HG03520 (cell line): ENCODE measurements around the gene GCNT3.
A peak's percentile ranks its signal among the peaks of the same experiment; 100 is the strongest.
"Not testable (repeated sequence)": the region's sequence is repeated elsewhere in the genome, so short reads cannot be mapped to it uniquely, and the experiment has no call there.

ENCODE experiments used
- ATAC-seq: cut with Tn5 transposase; IDR thresholded peaks from one replicate; pipeline ENCODE4 v1.9.1; 2021; ENCODE audit warnings: mild to moderate bottlenecking, moderate library complexity; ENCODE audit not compliant: unreplicated experiment

GCNT3 gene

GRCh38 chr15:59615661-59616060 is 4.1 kb downstream of the GCNT3 start:
- ATAC-seq, result no peak

- no peak for ATAC-seq
Observed at GRCh38 chr15:59616379-59616778, 4.8 kb downstream of the GCNT3 start.

GRCh38 chr15:59618406-59618805 is 6.8 kb downstream of the GCNT3 start:
- no peak for ATAC-seq

- ATAC-seq, result peak; percentile 53
Observed at GRCh38 chr15:59622289-59622688, 10.7 kb downstream of the GCNT3 start.

- no peak for ATAC-seq
Observed at GRCh38 chr15:59632714-59633113, 21.1 kb downstream of the GCNT3 start.

- no peak for ATAC-seq
Observed at GRCh38 chr15:59636184-59636583, 24.6 kb downstream of the GCNT3 start.

GRCh38 chr15:59637507-59637906 is 25.9 kb downstream of the GCNT3 start:
- not testable (repeated sequence) for ATAC-seq

- no peak for ATAC-seq
Observed at GRCh38 chr15:59642351-59642750, 30.8 kb downstream of the GCNT3 start.

GRCh38 chr15:59644756-59645155 is 33.2 kb downstream of the GCNT3 start:
- ATAC-seq, result no peak

- not testable (repeated sequence) for ATAC-seq
Observed at GRCh38 chr15:59645812-59646211, 34.2 kb downstream of the GCNT3 start.

GRCh38 chr15:59646277-59646676 is 34.7 kb downstream of the GCNT3 start:
- no peak for ATAC-seq

GRCh38 chr15:59647085-59647484 is 35.5 kb downstream of the GCNT3 start:
- no peak for ATAC-seq

- ATAC-seq, result no peak
Observed at GRCh38 chr15:59649603-59650002, 38.0 kb downstream of the GCNT3 start.

GRCh38 chr15:59654046-59654445 is 42.5 kb downstream of the GCNT3 start:
- no peak for ATAC-seq

GRCh38 chr15:59656897-59657634 is 45.5 kb downstream of the GCNT3 start, which contains the start of gene GTF2A2:
Gene GTF2A2, minus strand, starts transcription at chr15:59657515. Its CDS starts 5,238 bp downstream, at chr15:59652277.
- ATAC-seq, result peak; percentile 96

- ATAC-seq, result no peak
Observed at GRCh38 chr15:59657635-59658125, 46.1 kb downstream of the GCNT3 start.

GRCh38 chr15:59659366-59659765 is 47.8 kb downstream of the GCNT3 start:
- ATAC-seq, result no peak

GRCh38 chr15:59662260-59662659 is 50.7 kb downstream of the GCNT3 start:
- no peak for ATAC-seq

- no peak for ATAC-seq
Observed at GRCh38 chr15:59668556-59668955, 57.0 kb downstream of the GCNT3 start.
